ENCODE data around the gene FNIP1. TPM values are rescaled to one million over a fixed set of nuclear protein-coding genes. Genes with fewer than 3 reads are reported as not detected.

The FNIP1 gene
- total and polyA plus RNA-seq, 2 experiments from 2014 or later, result 8.2 to 27.9 TPM

DNA sequence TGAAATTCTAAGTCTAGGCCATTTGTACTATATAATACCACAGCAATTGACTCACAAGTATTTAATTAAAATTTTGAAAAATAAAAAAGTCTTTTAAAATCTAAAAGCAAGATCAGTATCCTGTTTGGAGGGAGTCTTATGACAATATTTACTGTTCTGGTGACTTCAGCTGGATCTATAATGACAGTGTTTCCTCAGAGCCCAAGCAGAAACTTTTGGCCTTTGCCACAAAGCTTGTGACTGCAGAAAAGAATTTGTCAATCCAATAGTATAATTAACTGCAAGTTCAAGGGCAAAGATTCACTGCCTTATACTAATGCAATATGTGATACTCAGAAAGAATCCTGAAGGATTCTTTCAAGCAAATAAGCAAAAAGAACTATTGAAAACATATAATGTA lies 112.2 kb downstream of the FNIP1 start (continued):
- TF ChIP-seq, protein P1, sequence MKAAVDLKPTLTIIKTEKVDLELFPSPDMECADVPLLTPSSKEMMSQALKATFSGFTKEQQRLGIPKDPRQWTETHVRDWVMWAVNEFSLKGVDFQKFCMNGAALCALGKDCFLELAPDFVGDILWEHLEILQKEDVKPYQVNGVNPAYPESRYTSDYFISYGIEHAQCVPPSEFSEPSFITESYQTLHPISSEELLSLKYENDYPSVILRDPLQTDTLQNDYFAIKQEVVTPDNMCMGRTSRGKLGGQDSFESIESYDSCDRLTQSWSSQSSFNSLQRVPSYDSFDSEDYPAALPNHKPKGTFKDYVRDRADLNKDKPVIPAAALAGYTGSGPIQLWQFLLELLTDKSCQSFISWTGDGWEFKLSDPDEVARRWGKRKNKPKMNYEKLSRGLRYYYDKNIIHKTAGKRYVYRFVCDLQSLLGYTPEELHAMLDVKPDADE (IDR thresholded peaks at IDR 0.05), result no peak
- TF ChIP-seq, protein P2, sequence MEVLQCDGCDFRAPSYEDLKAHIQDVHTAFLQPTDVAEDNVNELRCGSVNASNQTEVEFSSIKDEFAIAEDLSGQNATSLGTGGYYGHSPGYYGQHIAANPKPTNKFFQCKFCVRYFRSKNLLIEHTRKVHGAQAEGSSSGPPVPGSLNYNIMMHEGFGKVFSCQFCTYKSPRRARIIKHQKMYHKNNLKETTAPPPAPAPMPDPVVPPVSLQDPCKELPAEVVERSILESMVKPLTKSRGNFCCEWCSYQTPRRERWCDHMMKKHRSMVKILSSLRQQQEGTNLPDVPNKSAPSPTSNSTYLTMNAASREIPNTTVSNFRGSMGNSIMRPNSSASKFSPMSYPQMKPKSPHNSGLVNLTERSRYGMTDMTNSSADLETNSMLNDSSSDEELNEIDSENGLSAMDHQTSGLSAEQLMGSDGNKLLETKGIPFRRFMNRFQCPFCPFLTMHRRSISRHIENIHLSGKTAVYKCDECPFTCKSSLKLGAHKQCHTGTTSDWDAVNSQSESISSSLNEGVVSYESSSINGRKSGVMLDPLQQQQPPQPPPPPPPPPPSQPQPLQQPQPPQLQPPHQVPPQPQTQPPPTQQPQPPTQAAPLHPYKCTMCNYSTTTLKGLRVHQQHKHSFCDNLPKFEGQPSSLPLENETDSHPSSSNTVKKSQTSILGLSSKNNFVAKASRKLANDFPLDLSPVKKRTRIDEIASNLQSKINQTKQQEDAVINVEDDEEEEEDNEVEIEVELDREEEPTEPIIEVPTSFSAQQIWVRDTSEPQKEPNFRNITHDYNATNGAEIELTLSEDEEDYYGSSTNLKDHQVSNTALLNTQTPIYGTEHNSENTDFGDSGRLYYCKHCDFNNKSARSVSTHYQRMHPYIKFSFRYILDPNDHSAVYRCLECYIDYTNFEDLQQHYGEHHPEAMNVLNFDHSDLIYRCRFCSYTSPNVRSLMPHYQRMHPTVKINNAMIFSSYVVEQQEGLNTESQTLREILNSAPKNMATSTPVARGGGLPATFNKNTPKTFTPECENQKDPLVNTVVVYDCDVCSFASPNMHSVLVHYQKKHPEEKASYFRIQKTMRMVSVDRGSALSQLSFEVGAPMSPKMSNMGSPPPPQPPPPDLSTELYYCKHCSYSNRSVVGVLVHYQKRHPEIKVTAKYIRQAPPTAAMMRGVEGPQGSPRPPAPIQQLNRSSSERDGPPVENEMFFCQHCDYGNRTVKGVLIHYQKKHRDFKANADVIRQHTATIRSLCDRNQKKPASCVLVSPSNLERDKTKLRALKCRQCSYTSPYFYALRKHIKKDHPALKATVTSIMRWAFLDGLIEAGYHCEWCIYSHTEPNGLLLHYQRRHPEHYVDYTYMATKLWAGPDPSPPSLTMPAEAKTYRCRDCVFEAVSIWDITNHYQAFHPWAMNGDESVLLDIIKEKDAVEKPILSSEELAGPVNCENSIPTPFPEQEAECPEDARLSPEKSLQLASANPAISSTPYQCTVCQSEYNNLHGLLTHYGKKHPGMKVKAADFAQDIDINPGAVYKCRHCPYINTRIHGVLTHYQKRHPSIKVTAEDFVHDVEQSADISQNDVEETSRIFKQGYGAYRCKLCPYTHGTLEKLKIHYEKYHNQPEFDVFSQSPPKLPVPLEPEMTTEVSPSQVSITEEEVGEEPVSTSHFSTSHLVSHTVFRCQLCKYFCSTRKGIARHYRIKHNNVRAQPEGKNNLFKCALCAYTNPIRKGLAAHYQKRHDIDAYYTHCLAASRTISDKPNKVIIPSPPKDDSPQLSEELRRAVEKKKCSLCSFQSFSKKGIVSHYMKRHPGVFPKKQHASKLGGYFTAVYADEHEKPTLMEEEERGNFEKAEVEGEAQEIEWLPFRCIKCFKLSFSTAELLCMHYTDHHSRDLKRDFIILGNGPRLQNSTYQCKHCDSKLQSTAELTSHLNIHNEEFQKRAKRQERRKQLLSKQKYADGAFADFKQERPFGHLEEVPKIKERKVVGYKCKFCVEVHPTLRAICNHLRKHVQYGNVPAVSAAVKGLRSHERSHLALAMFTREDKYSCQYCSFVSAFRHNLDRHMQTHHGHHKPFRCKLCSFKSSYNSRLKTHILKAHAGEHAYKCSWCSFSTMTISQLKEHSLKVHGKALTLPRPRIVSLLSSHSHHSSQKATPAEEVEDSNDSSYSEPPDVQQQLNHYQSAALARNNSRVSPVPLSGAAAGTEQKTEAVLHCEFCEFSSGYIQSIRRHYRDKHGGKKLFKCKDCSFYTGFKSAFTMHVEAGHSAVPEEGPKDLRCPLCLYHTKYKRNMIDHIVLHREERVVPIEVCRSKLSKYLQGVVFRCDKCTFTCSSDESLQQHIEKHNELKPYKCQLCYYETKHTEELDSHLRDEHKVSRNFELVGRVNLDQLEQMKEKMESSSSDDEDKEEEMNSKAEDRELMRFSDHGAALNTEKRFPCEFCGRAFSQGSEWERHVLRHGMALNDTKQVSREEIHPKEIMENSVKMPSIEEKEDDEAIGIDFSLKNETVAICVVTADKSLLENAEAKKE (CRISPR knock-in tag; IDR thresholded peaks at IDR 0.05), result no peak
- no peak for TF ChIP-seq JUNB (IDR thresholded peaks at IDR 0.05; ENCODE audit: unreplicated experiment)
- no peak for TF ChIP-seq EZH2phosphoT487 (IDR thresholded peaks at IDR 0.05; ENCODE audit: unreplicated experiment)

DNA sequence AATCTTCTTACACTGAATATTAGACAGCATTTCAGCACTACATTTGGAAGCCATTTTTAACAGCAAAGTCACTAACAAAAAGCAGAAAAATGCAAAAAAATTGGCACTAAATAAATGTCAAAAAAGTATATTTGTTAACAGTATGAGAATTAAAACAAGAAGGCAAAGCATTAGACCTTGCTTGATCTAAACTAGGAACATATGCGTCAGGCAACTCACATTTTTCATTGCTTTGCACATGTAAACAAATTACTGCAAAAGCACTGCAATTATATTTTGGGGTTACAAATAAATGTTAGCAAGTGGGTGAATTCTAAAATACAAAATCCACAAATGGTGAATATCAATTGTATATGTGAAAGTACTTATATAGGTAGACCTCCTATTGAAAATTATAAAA lies 112.8 kb downstream of the FNIP1 start:
- Histone ChIP-seq H3F3A (replicated peaks; ENCODE audit: low read depth) (no peaks in the 10 kb centered on the region), H2AFZ (no peak overlapping the region), H3K36me3 (ENCODE audit: insufficient read depth) (no peaks in the 10 kb centered on the region), H3K9me2 (ENCODE audit: insufficient read depth) (no peaks in the 10 kb centered on the region), H3K27ac (ENCODE audit: low read depth) (no peak overlapping the region), H3K27me3 (ENCODE audit: insufficient read depth) (no peaks in the 10 kb centered on the region), H3K4me2 (no peak overlapping the region), H3K79me2 (replicated peaks; ENCODE audit: insufficient read depth) (no peaks in the 10 kb centered on the region), H4K20me1 (replicated peaks; ENCODE audit: insufficient read depth) (no peaks in the 10 kb centered on the region), H3K4me3 (no peak overlapping the region), H3K4me1 (ENCODE audit: insufficient read depth) (0 out of 2 replicates have a peak, but pooled peaks cover 6% of the 10 kb centered on the region)
- Mint-ChIP-seq H3K4me1 (peaks cover 9% of the 10 kb centered on the region; the same call in 2 of the 3 replicates), H3K27me3 (ENCODE audit: insufficient read depth, low read depth, poor library complexity) (no peaks in the 10 kb centered on the region), H3K4me3 (no peak overlapping the region), H3K27ac (no peak overlapping the region), H3K36me3 (ENCODE audit: low read depth) (no peaks in the 10 kb centered on the region), H3K9me3 (no peaks in the 10 kb centered on the region)
- DNase-seq (ENCODE audit: low spot score) (no peak), ATAC-seq (no peak)
- TF ChIP-seq EZH2phosphoT487 (IDR thresholded peaks at IDR 0.05; ENCODE audit: unreplicated experiment) (no peak), ZNF331 (CRISPR knock-in tag; IDR thresholded peaks at IDR 0.05; ENCODE audit: low read depth) (no peak), EZH2 (IDR thresholded peaks at IDR 0.05; ENCODE audit: low read depth, unreplicated experiment) (no peak), JUNB (IDR thresholded peaks at IDR 0.05; ENCODE audit: unreplicated experiment) (no peak), STAT1 (IDR thresholded peaks at IDR 0.05; ENCODE audit: unreplicated experiment) (no peak)
- TF ChIP-seq, protein P2 (CRISPR knock-in tag; IDR thresholded peaks at IDR 0.05), result no peak

Data from GM23338 (cell line).